K562 (cell line): Measurements from ENCODE around the gene BFSP1. TPM values are rescaled to one million over a fixed set of nuclear protein-coding genes. Genes with fewer than 3 reads are reported as not detected.

Source experiments
- CTBP1 ChIP-seq: fragments of 450-650 bp; IDR thresholded peaks from 2 replicates; pipeline ENCODE4 v1.6.1; 2016; ENCODE audit warnings: borderline replicate concordance
- DNMT1 ChIP-seq: fragments of 450-650 bp; IDR thresholded peaks from 2 replicates; pipeline ENCODE4 v1.6.1; 2016; ENCODE audit warnings: antibody characterized with exemption, mild to moderate bottlenecking
- EHMT2 ChIP-seq: fragments of 450-650 bp; IDR thresholded peaks from 2 replicates; pipeline ENCODE4 v1.6.1; 2018; ENCODE audit warnings: antibody characterized with exemption
- FOSL1 ChIP-seq: fragments of 200-800 bp; sonication (Bioruptor generic); conservative IDR thresholded peaks from 2 replicates; pipeline ENCODE4 v1.6.1; 2016; ENCODE audit warnings: missing genetic modification characterization, missing compliant biosample characterization
- LEF1 ChIP-seq: fragments of 450-650 bp; IDR thresholded peaks from 2 replicates; pipeline ENCODE4 v1.6.1; 2016; ENCODE audit warnings: mild to moderate bottlenecking
- MAFF ChIP-seq: IDR thresholded peaks from 2 replicates; pipeline ENCODE4 v1.6.1; 2012; ENCODE audit warnings: low read length, improper control_type of control experiment
- NFE2 ChIP-seq: IDR thresholded peaks from 2 replicates; pipeline ENCODE4 v1.6.1; 2014; ENCODE audit warnings: antibody characterized with exemption, low read depth
- SAFB ChIP-seq: fragments of 200-400 bp; formaldehyde crosslinking; IDR thresholded peaks from 2 replicates; pipeline ENCODE4 v1.6.1; 2017; ENCODE audit warnings: low read depth, low read length, borderline replicate concordance
- SMARCB1 ChIP-seq: IDR thresholded peaks from 2 replicates; pipeline ENCODE4 v1.6.1; 2011; ENCODE audit warnings: improper control_type of control experiment, low read depth; ENCODE audit not compliant: insufficient read length
- SOX6 ChIP-seq: fragments of 450-650 bp; IDR thresholded peaks from 2 replicates; pipeline ENCODE4 v1.6.1; 2014; ENCODE audit warnings: mild to moderate bottlenecking
- TCF3 ChIP-seq: sonication (generic); formaldehyde crosslinking; IDR thresholded peaks from 2 replicates; pipeline ENCODE4 v1.4.0; 2020; ENCODE audit warnings: mild to moderate bottlenecking, missing genetic modification reagents
- XRCC3 ChIP-seq: fragments of 450-650 bp; IDR thresholded peaks from 2 replicates; pipeline ENCODE4 v1.6.1; 2017; ENCODE audit warnings: mild to moderate bottlenecking, moderate library complexity
- ZNF175 ChIP-seq: fragments of 200-800 bp; sonication (Bioruptor generic); IDR thresholded peaks from 2 replicates; pipeline ENCODE4 v1.6.1; 2016; ENCODE audit warnings: low read depth, mild to moderate bottlenecking, missing genetic modification characterization, missing compliant biosample characterization
- ZNF644 ChIP-seq: fragments of 200-800 bp; sonication (Bioruptor generic); IDR thresholded peaks from 2 replicates; pipeline ENCODE4 v1.6.1; 2016; ENCODE audit warnings: low read depth, missing genetic modification characterization, missing compliant biosample characterization
- polyA plus RNA-seq, 8 experiments: library from polyadenylated mRNA; depleted of rRNA in 4 of 8; stranded (reverse) in 5 of 8; unstranded in 3 of 8; fragments of >200 nt; fragmentation: Nextera tagmentation in 2 of 8; fragmentation: Illumina TruSeq in 1 of 8; extraction: Ambion mirVana in 2 of 8; extraction: Trizol in 1 of 8; gene quantifications; 2 replicates each; pipeline versions ENCODE4 v1.2.1 to v1.2.3, GENCODE V29; 2011 to 2014; ENCODE audit warnings: inconsistent platforms in 1 of 8, missing spikeins in 1 of 8
- total RNA-seq, 7 experiments: library from RNA; depleted of rRNA in 6 of 7; stranded (reverse); fragments of >200 nt in 6 of 7; fragmentation: Illumina TruSeq in 2 of 7; extraction: Trizol in 2 of 7; gene quantifications; 2 replicates each; pipeline versions ENCODE4 v1.2.1 to v1.2.3, GENCODE V29; 2011 to 2021; ENCODE audit warnings: low replicate concordance in 1 of 7
- TF ChIP-seq, protein P1 (sequence below): fragments of 450-650 bp; IDR thresholded peaks from 2 replicates; pipeline ENCODE4 v1.6.1; 2016; ENCODE audit warnings: mild to moderate bottlenecking, moderate library complexity
- TF ChIP-seq, protein P2 (sequence below): fragments of 450-650 bp; formaldehyde crosslinking; IDR thresholded peaks from 2 replicates; pipeline ENCODE4 v1.4.0; 2022; ENCODE audit warnings: missing genetic modification characterization

The BFSP1 gene
- total and polyA plus RNA-seq, 9 of the 15 experiments (the other 6 are each of a cell fraction or from before 2014, with no cell fraction given) = 0.09 to 0.86 (median 0.40) TPM

DNA sequence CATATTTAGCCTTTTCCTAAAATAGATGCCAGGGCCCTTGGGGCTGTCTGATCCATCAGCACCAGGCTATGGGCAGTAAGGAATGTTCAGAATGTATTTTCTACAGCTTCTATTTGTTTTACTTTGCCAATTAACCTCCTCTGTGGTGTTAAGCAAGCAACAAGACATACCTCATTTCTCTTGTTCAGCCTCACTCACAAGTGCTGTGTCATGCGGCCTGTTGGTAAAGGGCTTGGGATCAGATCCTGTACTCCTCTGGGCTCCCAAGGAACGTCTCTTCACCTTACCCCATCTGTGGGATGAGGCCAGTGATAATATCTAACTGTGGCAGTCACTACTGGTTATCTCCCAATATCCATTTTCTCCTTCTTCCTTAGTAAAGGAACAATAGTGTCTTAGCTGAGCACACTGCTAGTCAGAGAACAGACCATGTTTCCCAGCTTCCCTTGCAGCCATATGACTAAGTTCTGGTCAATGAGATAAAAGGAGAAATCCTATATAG, 31.7 kb upstream of the BFSP1 start (continued):
- TF ChIP-seq ZNF644 = peak; percentile 57; the same call in 1 of the 2 replicates
- TF ChIP-seq, protein P1, sequence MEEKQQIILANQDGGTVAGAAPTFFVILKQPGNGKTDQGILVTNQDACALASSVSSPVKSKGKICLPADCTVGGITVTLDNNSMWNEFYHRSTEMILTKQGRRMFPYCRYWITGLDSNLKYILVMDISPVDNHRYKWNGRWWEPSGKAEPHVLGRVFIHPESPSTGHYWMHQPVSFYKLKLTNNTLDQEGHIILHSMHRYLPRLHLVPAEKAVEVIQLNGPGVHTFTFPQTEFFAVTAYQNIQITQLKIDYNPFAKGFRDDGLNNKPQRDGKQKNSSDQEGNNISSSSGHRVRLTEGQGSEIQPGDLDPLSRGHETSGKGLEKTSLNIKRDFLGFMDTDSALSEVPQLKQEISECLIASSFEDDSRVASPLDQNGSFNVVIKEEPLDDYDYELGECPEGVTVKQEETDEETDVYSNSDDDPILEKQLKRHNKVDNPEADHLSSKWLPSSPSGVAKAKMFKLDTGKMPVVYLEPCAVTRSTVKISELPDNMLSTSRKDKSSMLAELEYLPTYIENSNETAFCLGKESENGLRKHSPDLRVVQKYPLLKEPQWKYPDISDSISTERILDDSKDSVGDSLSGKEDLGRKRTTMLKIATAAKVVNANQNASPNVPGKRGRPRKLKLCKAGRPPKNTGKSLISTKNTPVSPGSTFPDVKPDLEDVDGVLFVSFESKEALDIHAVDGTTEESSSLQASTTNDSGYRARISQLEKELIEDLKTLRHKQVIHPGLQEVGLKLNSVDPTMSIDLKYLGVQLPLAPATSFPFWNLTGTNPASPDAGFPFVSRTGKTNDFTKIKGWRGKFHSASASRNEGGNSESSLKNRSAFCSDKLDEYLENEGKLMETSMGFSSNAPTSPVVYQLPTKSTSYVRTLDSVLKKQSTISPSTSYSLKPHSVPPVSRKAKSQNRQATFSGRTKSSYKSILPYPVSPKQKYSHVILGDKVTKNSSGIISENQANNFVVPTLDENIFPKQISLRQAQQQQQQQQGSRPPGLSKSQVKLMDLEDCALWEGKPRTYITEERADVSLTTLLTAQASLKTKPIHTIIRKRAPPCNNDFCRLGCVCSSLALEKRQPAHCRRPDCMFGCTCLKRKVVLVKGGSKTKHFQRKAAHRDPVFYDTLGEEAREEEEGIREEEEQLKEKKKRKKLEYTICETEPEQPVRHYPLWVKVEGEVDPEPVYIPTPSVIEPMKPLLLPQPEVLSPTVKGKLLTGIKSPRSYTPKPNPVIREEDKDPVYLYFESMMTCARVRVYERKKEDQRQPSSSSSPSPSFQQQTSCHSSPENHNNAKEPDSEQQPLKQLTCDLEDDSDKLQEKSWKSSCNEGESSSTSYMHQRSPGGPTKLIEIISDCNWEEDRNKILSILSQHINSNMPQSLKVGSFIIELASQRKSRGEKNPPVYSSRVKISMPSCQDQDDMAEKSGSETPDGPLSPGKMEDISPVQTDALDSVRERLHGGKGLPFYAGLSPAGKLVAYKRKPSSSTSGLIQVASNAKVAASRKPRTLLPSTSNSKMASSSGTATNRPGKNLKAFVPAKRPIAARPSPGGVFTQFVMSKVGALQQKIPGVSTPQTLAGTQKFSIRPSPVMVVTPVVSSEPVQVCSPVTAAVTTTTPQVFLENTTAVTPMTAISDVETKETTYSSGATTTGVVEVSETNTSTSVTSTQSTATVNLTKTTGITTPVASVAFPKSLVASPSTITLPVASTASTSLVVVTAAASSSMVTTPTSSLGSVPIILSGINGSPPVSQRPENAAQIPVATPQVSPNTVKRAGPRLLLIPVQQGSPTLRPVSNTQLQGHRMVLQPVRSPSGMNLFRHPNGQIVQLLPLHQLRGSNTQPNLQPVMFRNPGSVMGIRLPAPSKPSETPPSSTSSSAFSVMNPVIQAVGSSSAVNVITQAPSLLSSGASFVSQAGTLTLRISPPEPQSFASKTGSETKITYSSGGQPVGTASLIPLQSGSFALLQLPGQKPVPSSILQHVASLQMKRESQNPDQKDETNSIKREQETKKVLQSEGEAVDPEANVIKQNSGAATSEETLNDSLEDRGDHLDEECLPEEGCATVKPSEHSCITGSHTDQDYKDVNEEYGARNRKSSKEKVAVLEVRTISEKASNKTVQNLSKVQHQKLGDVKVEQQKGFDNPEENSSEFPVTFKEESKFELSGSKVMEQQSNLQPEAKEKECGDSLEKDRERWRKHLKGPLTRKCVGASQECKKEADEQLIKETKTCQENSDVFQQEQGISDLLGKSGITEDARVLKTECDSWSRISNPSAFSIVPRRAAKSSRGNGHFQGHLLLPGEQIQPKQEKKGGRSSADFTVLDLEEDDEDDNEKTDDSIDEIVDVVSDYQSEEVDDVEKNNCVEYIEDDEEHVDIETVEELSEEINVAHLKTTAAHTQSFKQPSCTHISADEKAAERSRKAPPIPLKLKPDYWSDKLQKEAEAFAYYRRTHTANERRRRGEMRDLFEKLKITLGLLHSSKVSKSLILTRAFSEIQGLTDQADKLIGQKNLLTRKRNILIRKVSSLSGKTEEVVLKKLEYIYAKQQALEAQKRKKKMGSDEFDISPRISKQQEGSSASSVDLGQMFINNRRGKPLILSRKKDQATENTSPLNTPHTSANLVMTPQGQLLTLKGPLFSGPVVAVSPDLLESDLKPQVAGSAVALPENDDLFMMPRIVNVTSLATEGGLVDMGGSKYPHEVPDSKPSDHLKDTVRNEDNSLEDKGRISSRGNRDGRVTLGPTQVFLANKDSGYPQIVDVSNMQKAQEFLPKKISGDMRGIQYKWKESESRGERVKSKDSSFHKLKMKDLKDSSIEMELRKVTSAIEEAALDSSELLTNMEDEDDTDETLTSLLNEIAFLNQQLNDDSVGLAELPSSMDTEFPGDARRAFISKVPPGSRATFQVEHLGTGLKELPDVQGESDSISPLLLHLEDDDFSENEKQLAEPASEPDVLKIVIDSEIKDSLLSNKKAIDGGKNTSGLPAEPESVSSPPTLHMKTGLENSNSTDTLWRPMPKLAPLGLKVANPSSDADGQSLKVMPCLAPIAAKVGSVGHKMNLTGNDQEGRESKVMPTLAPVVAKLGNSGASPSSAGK = peak; percentile 43; the same call in 1 of the 2 replicates
- no peak for TF ChIP-seq LEF1
- no peak for TF ChIP-seq DNMT1
- no peak for TF ChIP-seq XRCC3
- TF ChIP-seq SOX6 = peak; percentile 66; the same call in 1 of the 2 replicates
- peak; percentile 48; the same call in 1 of the 2 replicates for TF ChIP-seq ZNF175 (CRISPR knock-in tag)
- TF ChIP-seq MAFF = peak; percentile 64
- no peak for TF ChIP-seq SMARCB1
- TF ChIP-seq NFE2 = peak; percentile 89
- TF ChIP-seq, protein P2, sequence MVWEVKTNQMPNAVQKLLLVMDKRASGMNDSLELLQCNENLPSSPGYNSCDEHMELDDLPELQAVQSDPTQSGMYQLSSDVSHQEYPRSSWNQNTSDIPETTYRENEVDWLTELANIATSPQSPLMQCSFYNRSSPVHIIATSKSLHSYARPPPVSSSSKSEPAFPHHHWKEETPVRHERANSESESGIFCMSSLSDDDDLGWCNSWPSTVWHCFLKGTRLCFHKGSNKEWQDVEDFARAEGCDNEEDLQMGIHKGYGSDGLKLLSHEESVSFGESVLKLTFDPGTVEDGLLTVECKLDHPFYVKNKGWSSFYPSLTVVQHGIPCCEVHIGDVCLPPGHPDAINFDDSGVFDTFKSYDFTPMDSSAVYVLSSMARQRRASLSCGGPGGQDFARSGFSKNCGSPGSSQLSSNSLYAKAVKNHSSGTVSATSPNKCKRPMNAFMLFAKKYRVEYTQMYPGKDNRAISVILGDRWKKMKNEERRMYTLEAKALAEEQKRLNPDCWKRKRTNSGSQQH (CRISPR knock-in tag) = no peak
- TF ChIP-seq CTBP1 = peak; percentile 67; the same call in 1 of the 2 replicates
- no peak for TF ChIP-seq SAFB
- peak; percentile 72 for TF ChIP-seq FOSL1 (tag)
- TF ChIP-seq TCF3 (CRISPR knock-in tag) = peak; percentile 43
- TF ChIP-seq EHMT2 = no peak
- TF ChIP-seq, all 486 proteins: peak for 37
